ENCODE data around the gene NGEF. TPM values are rescaled to one million over a fixed set of nuclear protein-coding genes. Genes with fewer than 3 reads are reported as not detected.

NGEF gene
- total RNA-seq, 6 experiments from 2014 or later = 16.4 to 20.9 (median 20.2) TPM

- intact Hi-C loops (cut with DNase I) = no loop called here
- WGBS (ENCODE audit: insufficient coverage, low coverage, low lambda C conversion rate, missing lambda C conversion rate) = 89% methylated on average over 6 of the region's 6 CpGs
- no peaks in the 10 kb centered on the region for H3K4me1 ChIP-seq
Observed at GRCh38 chr2:232919141-232919540, 93.9 kb downstream of the NGEF start.

GRCh38 chr2:232913903-232914302 is 99.2 kb downstream of the NGEF start:
- H3K4me1 ChIP-seq = no peaks in the 10 kb centered on the region
- H3K27ac ChIP-seq = no peak overlapping the region
- H3K36me3 ChIP-seq = no peaks in the 10 kb centered on the region
- no peaks in the 10 kb centered on the region for H3K27me3 ChIP-seq
- TF ChIP-seq POLR2A (IDR thresholded peaks at IDR 0.05) (no peak), CTCF (IDR thresholded peaks at IDR 0.05) (no peak)
- ATAC-seq (no peak), DNase-seq (no peak)
- H3K9me3 ChIP-seq = peaks cover 0 to 4% (median 0%) of the 10 kb centered on the region in 4 donors
- 52% methylated on average over 2 of the region's 2 CpGs for WGBS (ENCODE audit: insufficient coverage, low coverage, low lambda C conversion rate, missing lambda C conversion rate)
- intact Hi-C loops (cut with DNase I) = no loop called here
- H3K4me3 ChIP-seq = no peak overlapping the region

More at GRCh38 chr2:232919141-232919540, 93.9 kb downstream of the NGEF start:
- Histone ChIP-seq H3K9me3 (no peaks in the 10 kb centered on the region), H3K27me3 (no peaks in the 10 kb centered on the region), H3K36me3 (peaks cover 0 to 4% (median under 1%) of the 10 kb centered on the region in 4 donors), H3K27ac (no peak overlapping the region), H3K4me3 (no peak overlapping the region)
- TF ChIP-seq CTCF (IDR thresholded peaks at IDR 0.05) (no peak), POLR2A (IDR thresholded peaks at IDR 0.05) (no peak)
- ATAC-seq (no peak), DNase-seq (no peak)

GRCh38 chr2:232911712-232912277 is 101.3 kb downstream of the NGEF start:
- intact Hi-C loops (cut with DNase I) = no loop called here
- peaks cover 0 to 4% (median 0%) of the 10 kb centered on the region in 4 donors for H3K9me3 ChIP-seq
- no peaks in the 10 kb centered on the region for H3K27me3 ChIP-seq
- H3K36me3 ChIP-seq = no peaks in the 10 kb centered on the region
- TF ChIP-seq CTCF (IDR thresholded peaks at IDR 0.05) (no peak), POLR2A (IDR thresholded peaks at IDR 0.05) (no peak)
- no peak overlapping the region for H3K27ac ChIP-seq
- H3K4me1 ChIP-seq = no peaks in the 10 kb centered on the region
- WGBS (ENCODE audit: insufficient coverage, low coverage, low lambda C conversion rate, missing lambda C conversion rate) = 33% methylated on average over 1 of the region's 1 CpG
- ATAC-seq = no peak
- DNase-seq = no peak
- no peak overlapping the region for H3K4me3 ChIP-seq

GRCh38 chr2:232910376-232910775 is 102.7 kb downstream of the NGEF start:
- Histone ChIP-seq H3K36me3 (no peaks in the 10 kb centered on the region), H3K4me3 (no peak overlapping the region), H3K4me1 (no peaks in the 10 kb centered on the region), H3K27me3 (no peaks in the 10 kb centered on the region), H3K27ac (no peak overlapping the region), H3K9me3 (peaks cover 0 to 4% (median 0%) of the 10 kb centered on the region in 4 donors)
- TF ChIP-seq POLR2A (IDR thresholded peaks at IDR 0.05) (no peak), CTCF (IDR thresholded peaks at IDR 0.05) (no peak)
- intact Hi-C loops (cut with DNase I) = no loop called here
- no peak for ATAC-seq
- WGBS (ENCODE audit: insufficient coverage, low coverage, low lambda C conversion rate, missing lambda C conversion rate) = 92% methylated on average over 2 of the region's 6 CpGs
- DNase-seq = no peak
